Astrocyte of the cerebellum (primary cell): Measurements from ENCODE around the gene TNN.

Source experiments
- DNase-seq: peaks from one replicate; pipeline ENCODE4 v3.0.0-alpha.2; 2011; ENCODE audit warnings: low read depth
- H3K4me3 ChIP-seq: 2 replicates; pipeline ENCODE4 v1.5.1; 2011; ENCODE audit warnings: mild to moderate bottlenecking, low read depth, low read length, moderate library complexity
- CTCF ChIP-seq: IDR thresholded peaks from 2 replicates; pipeline ENCODE4 v1.5.1; 2012; ENCODE audit warnings: low read length, low read depth, moderate library complexity, mild to moderate bottlenecking; ENCODE audit errors: missing control alignments
- in situ Hi-C: cut with HindIII; loops from 2 replicates; pipeline ENCODE4 v1.10.0; 2017; ENCODE audit warnings: low sequenced_read_pairs

TNN gene

GRCh38 chr1:175129997-175130648 lies 62.5 kb downstream of the TNN start:
- no peak overlapping the region for H3K4me3 ChIP-seq

GRCh38 chr1:175130649-175131045 lies 63.0 kb downstream of the TNN start:
- H3K4me3 ChIP-seq = no peak overlapping the region
- no peak for DNase-seq
- in situ Hi-C loops = no loop called here
- no peak for TF ChIP-seq CTCF

More at GRCh38 chr1:175129997-175130648, 62.5 kb downstream of the TNN start:
- in situ Hi-C loops = no loop called here
- no peak for DNase-seq
- no peak for TF ChIP-seq CTCF

GRCh38 chr1:175131095-175131494 lies 63.5 kb downstream of the TNN start:
- TF ChIP-seq CTCF = no peak
- DNase-seq = no peak
- H3K4me3 ChIP-seq = no peak overlapping the region
- in situ Hi-C loops = no loop called here

GRCh38 chr1:175132436-175132835 lies 64.8 kb downstream of the TNN start:
- no peak for TF ChIP-seq CTCF
- in situ Hi-C loops = no loop called here
- no peak for DNase-seq
- no peak overlapping the region for H3K4me3 ChIP-seq

GRCh38 chr1:175133673-175134435 lies 66.2 kb downstream of the TNN start:
- H3K4me3 ChIP-seq = no peak overlapping the region
- DNase-seq = no peak
- in situ Hi-C loops = no loop called here
- TF ChIP-seq CTCF = no peak

GRCh38 chr1:175134500-175134899 lies 66.9 kb downstream of the TNN start:
- no peak overlapping the region for H3K4me3 ChIP-seq
- no peak for DNase-seq
- in situ Hi-C loops = no loop called here
- no peak for TF ChIP-seq CTCF
